H9 (cell line): ENCODE results near the gene ACOT7. TPM values are rescaled to one million over a fixed set of nuclear protein-coding genes. Genes with fewer than 3 reads are reported as not detected.

Experiments used
- DNase-seq: peaks from one replicate; pipeline ENCODE4 v3.0.0-alpha.2; 2017
- H2AFZ ChIP-seq: one replicate; pipeline ENCODE4 v1.6.1; 2013; ENCODE audit warnings: mild to moderate bottlenecking, low read length, control low read depth, moderate library complexity
- H2AK5ac ChIP-seq: 2 replicates; pipeline ENCODE4 v1.6.1; 2013; ENCODE audit warnings: low read length, control low read depth, mixed read lengths; ENCODE audit not compliant: insufficient read length
- H2BK120ac ChIP-seq: one replicate; pipeline ENCODE4 v1.6.1; 2013; ENCODE audit warnings: low read depth, mild to moderate bottlenecking, low read length, control low read depth, inconsistent platforms; ENCODE audit not compliant: poor library complexity, severe bottlenecking
- H2BK12ac ChIP-seq: 2 replicates; pipeline ENCODE4 v1.6.1; 2013; ENCODE audit warnings: low read length, control low read depth, mixed read lengths, low read depth; ENCODE audit not compliant: insufficient read length
- H2BK15ac ChIP-seq: 2 replicates; pipeline ENCODE4 v1.6.1; 2013; ENCODE audit warnings: low read depth, low read length, control low read depth
- H2BK20ac ChIP-seq: one replicate; pipeline ENCODE4 v1.6.1; 2013; ENCODE audit warnings: low read depth, mild to moderate bottlenecking, low read length, control low read depth, inconsistent platforms; ENCODE audit not compliant: poor library complexity, severe bottlenecking
- H2BK5ac ChIP-seq: 2 replicates; pipeline ENCODE4 v1.6.1; 2013; ENCODE audit warnings: low read length, control low read depth, mixed read lengths; ENCODE audit not compliant: insufficient read length
- H3K14ac ChIP-seq: 2 replicates; pipeline ENCODE4 v1.6.1; 2013; ENCODE audit warnings: low read length, control low read depth; ENCODE audit not compliant: insufficient read depth
- H3K18ac ChIP-seq: 2 replicates; pipeline ENCODE4 v1.6.1; 2013; ENCODE audit warnings: low read depth, mild to moderate bottlenecking, mixed read lengths, low read length, control low read depth; ENCODE audit not compliant: insufficient read length
- H3K23ac ChIP-seq: 2 replicates; pipeline ENCODE4 v1.6.1; 2013; ENCODE audit warnings: low read length, control low read depth, mixed read lengths, low read depth; ENCODE audit not compliant: insufficient read length
- H3K23me2 ChIP-seq: 2 replicates; pipeline ENCODE4 v1.6.1; 2013; ENCODE audit warnings: low read depth, mild to moderate bottlenecking, mixed read lengths, low read length, control low read depth; ENCODE audit not compliant: insufficient read length, poor library complexity, severe bottlenecking
- H3K27ac ChIP-seq: 2 replicates; pipeline ENCODE4 v1.5.1; 2013; ENCODE audit warnings: low read length, control low read depth, mixed read lengths, low read depth; ENCODE audit not compliant: insufficient read length
- H3K27me3 ChIP-seq: 2 replicates; pipeline ENCODE4 v1.6.1; 2013; ENCODE audit warnings: low read length, control low read depth, inconsistent platforms; ENCODE audit not compliant: insufficient read depth
- H3K4ac ChIP-seq: 2 replicates; pipeline ENCODE4 v1.6.1; 2013; ENCODE audit warnings: low read depth, mild to moderate bottlenecking, control low read depth, inconsistent platforms, low read length, moderate library complexity
- H3K4me1 ChIP-seq: 2 replicates; pipeline ENCODE4 v1.6.1; 2013; ENCODE audit warnings: low read length, control low read depth, inconsistent platforms; ENCODE audit not compliant: insufficient read depth
- H3K4me2 ChIP-seq: 2 replicates; pipeline ENCODE4 v1.6.1; 2013; ENCODE audit warnings: low read length, control low read depth, mixed read lengths; ENCODE audit not compliant: insufficient read length, insufficient read depth
- H3K56ac ChIP-seq: 2 replicates; pipeline ENCODE4 v1.6.1; 2013; ENCODE audit warnings: low read depth, mild to moderate bottlenecking, mixed read lengths, low read length, control low read depth; ENCODE audit not compliant: insufficient read length
- H3K79me1 ChIP-seq: 2 replicates; pipeline ENCODE4 v1.6.1; 2013; ENCODE audit warnings: low read depth, mild to moderate bottlenecking, moderate library complexity, low read length, control low read depth, inconsistent platforms; ENCODE audit not compliant: insufficient read depth, poor library complexity, severe bottlenecking
- H3K79me2 ChIP-seq: 2 replicates; pipeline ENCODE4 v1.6.1; 2013; ENCODE audit warnings: low read length, control low read depth, inconsistent platforms; ENCODE audit not compliant: insufficient read depth
- H3K9ac ChIP-seq: 2 replicates; pipeline ENCODE4 v1.6.1; 2013; ENCODE audit warnings: low read length, control low read depth, mixed read lengths; ENCODE audit not compliant: insufficient read length; ENCODE audit errors: extremely low read depth
- H3K9me3 ChIP-seq: one replicate; pipeline ENCODE4 v1.6.1; 2013; ENCODE audit warnings: low read depth, low read length, inconsistent platforms; ENCODE audit not compliant: control insufficient read depth
- H3T11ph ChIP-seq: one replicate; pipeline ENCODE4 v1.6.1; 2013; ENCODE audit warnings: mild to moderate bottlenecking, low read length, control low read depth, inconsistent platforms
- H4K20me1 ChIP-seq: one replicate; pipeline ENCODE4 v1.6.1; 2013; ENCODE audit not compliant: control insufficient read depth, insufficient read length, insufficient read depth
- H4K5ac ChIP-seq: 2 replicates; pipeline ENCODE4 v1.6.1; 2013; ENCODE audit warnings: low read depth, mild to moderate bottlenecking, mixed read lengths, low read length, control low read depth; ENCODE audit not compliant: insufficient read length
- H4K8ac ChIP-seq: replicated peaks from 2 replicates; pipeline ENCODE4 v1.6.1; 2013; ENCODE audit warnings: low read length, control low read depth, mixed read lengths, low read depth; ENCODE audit not compliant: insufficient read length
- H4K91ac ChIP-seq: 2 replicates; pipeline ENCODE4 v1.6.1; 2013; ENCODE audit warnings: low read depth, mild to moderate bottlenecking, moderate library complexity, mixed read lengths, low read length, control low read depth; ENCODE audit not compliant: insufficient read length
- H3K27ac Mint-ChIP-seq, 3 experiments: 2 replicates in 2 of 3; 3 replicates in 1 of 3; pipeline ENCODE4 v1.8.0; 2020 to 2021; ENCODE audit warnings: mixed read lengths in 3 of 3, mild to moderate bottlenecking in 1 of 3, moderate library complexity in 1 of 3
- H3K27me3 Mint-ChIP-seq: 2 replicates; pipeline ENCODE4 v1.8.0; 2021; ENCODE audit warnings: low read depth, mild to moderate bottlenecking, moderate library complexity, mixed read lengths
- H3K36me3 Mint-ChIP-seq, 3 experiments: 2 replicates in 2 of 3; 3 replicates in 1 of 3; pipeline ENCODE4 v1.8.0; 2020 to 2021; ENCODE audit warnings: low read depth in 3 of 3, mixed read lengths in 3 of 3; ENCODE audit not compliant: insufficient read depth in 1 of 3
- H3K4me1 Mint-ChIP-seq, 2 experiments: 2 replicates each; pipeline ENCODE4 v1.8.0; 2020; ENCODE audit warnings: mixed read lengths in 2 of 2
- H3K4me3 Mint-ChIP-seq, 2 experiments: 2 replicates in 1 of 2; 3 replicates in 1 of 2; pipeline ENCODE4 v1.8.0; 2020 to 2021; ENCODE audit warnings: mild to moderate bottlenecking in 2 of 2, mixed read lengths in 2 of 2, moderate library complexity in 1 of 2
- H3K9me3 Mint-ChIP-seq, 2 experiments: 2 replicates in 1 of 2; 3 replicates in 1 of 2; pipeline ENCODE4 v1.8.0; 2020; ENCODE audit warnings: mild to moderate bottlenecking in 2 of 2, mixed read lengths in 2 of 2, moderate library complexity in 1 of 2
- WGBS: extraction: QIAGEN DNeasy Blood & Tissue Kit; methylation state at CpG from one replicate; pipeline ENCODE4 v1.1.7; 2013; ENCODE audit warnings: missing lambda C conversion rate, low lambda C conversion rate, mixed read lengths; ENCODE audit not compliant: insufficient read length; ENCODE audit errors: extremely low coverage; 5-methylcytosine and 5-hydroxymethylcytosine counted together
- total RNA-seq: library from RNA; stranded (reverse); gene quantifications from 2 replicates; pipeline ENCODE4 v1.2.1, GENCODE V29; 2021
- TF ChIP-seq, protein P1 (sequence below): fragments of 200-600 bp; sonication (generic); conservative IDR thresholded peaks from 3 replicates; pipeline ENCODE4 v1.8.0; 2021; ENCODE audit warnings: antibody characterized with exemption, mild to moderate bottlenecking

ACOT7 gene
- total RNA-seq, 1 experiment from 2014 or later, result 87.4 TPM

DNA sequence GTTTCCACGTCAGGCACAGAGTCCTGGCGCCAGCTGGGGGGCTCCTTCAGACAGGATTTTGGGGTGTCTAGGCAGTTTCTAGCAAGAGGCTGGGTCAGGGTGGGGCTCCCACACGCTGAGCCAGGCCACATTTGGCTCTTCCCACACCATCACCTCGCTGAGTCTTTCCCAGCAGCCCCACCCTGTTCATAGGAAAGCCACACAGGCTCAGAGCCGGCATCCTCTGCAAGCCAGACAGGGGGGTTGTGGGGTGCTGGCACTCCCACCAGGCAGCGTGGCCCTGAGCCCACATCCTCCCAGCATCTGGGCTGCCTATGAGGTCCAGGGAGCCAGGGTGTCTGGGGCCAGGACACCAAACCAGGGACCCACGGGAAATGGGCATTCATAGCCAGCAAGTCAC, 129.9 kb downstream of the ACOT7 start:
- Histone ChIP-seq H3K79me1 (no peaks in the 10 kb centered on the region), H3K27ac (no peak overlapping the region), H3K23ac (no peak overlapping the region), H3K18ac (no peak overlapping the region), H3K9me3 (no peaks in the 10 kb centered on the region), H2BK12ac (no peak overlapping the region), H3K56ac (no peak overlapping the region), H3K4me2 (no peak overlapping the region), H2BK120ac (no peak overlapping the region), H3K4ac (no peak overlapping the region), H4K91ac (no peak overlapping the region), H3K27me3 (peaks cover 7% of the 10 kb centered on the region; the same call in 1 of the 2 replicates), H2BK20ac (no peak overlapping the region), H2AFZ (no peak overlapping the region), H2BK5ac (no peak overlapping the region), H3K14ac (no peak overlapping the region), H4K20me1 (no peaks in the 10 kb centered on the region), H2BK15ac (no peak overlapping the region), H4K5ac (no peak overlapping the region), H3K23me2 (peaks cover 4% of the 10 kb centered on the region), H4K8ac (no peak overlapping the region), H3K79me2 (no peaks in the 10 kb centered on the region), H3K4me1 (no peaks in the 10 kb centered on the region), H2AK5ac (no peak overlapping the region), H3K9ac (no peak overlapping the region), H3T11ph (no peak overlapping the region)
- TF ChIP-seq, protein P1, sequence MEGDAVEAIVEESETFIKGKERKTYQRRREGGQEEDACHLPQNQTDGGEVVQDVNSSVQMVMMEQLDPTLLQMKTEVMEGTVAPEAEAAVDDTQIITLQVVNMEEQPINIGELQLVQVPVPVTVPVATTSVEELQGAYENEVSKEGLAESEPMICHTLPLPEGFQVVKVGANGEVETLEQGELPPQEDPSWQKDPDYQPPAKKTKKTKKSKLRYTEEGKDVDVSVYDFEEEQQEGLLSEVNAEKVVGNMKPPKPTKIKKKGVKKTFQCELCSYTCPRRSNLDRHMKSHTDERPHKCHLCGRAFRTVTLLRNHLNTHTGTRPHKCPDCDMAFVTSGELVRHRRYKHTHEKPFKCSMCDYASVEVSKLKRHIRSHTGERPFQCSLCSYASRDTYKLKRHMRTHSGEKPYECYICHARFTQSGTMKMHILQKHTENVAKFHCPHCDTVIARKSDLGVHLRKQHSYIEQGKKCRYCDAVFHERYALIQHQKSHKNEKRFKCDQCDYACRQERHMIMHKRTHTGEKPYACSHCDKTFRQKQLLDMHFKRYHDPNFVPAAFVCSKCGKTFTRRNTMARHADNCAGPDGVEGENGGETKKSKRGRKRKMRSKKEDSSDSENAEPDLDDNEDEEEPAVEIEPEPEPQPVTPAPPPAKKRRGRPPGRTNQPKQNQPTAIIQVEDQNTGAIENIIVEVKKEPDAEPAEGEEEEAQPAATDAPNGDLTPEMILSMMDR, result no peak
- H3K4me3 Mint-ChIP-seq, result no peak overlapping the region
- no peak overlapping the region; a peak in 1 of 7 replicates for H3K27ac Mint-ChIP-seq
- peaks cover 28% of the 10 kb centered on the region for H3K27me3 Mint-ChIP-seq
- WGBS, result no CpG with 5 or more reads among the region's 7 CpGs
- peaks cover 4 to 11% of the 10 kb centered on the region in 2 experiments; a peak in 3 of 4 replicates for H3K4me1 Mint-ChIP-seq
- no peak for DNase-seq
- peaks cover 0 to 4% (median 0%) of the 10 kb centered on the region in 3 experiments; a peak in 2 of 7 replicates for H3K36me3 Mint-ChIP-seq
- no peaks in the 10 kb centered on the region for H3K9me3 Mint-ChIP-seq
